T-helper 1 cell treated with Interleukin-12 subunit alpha and Interleukin-12 subunit beta and Interleukin-4 antibody, amounts not matched to agents 30 μg/mL and 1 μg/mL, for 36 hours (primary cell): ENCODE measurements around the gene ATF7.

ENCODE experiments used
- H3K27ac Mint-ChIP-seq: one replicate; pipeline ENCODE4 v1.8.0; 2021; ENCODE audit warnings: mild to moderate bottlenecking, mixed read lengths
- H3K27me3 Mint-ChIP-seq: one replicate; pipeline ENCODE4 v1.8.0; 2021; ENCODE audit warnings: low read depth, mixed read lengths
- H3K36me3 Mint-ChIP-seq: one replicate; pipeline ENCODE4 v1.8.0; 2021; ENCODE audit warnings: low read depth, mixed read lengths
- H3K4me1 Mint-ChIP-seq: one replicate; pipeline ENCODE4 v1.8.0; 2021; ENCODE audit warnings: low read depth, mixed read lengths
- H3K4me3 Mint-ChIP-seq: one replicate; pipeline ENCODE4 v1.8.0; 2021; ENCODE audit warnings: mild to moderate bottlenecking, moderate library complexity, mixed read lengths
- H3K9me3 Mint-ChIP-seq: one replicate; pipeline ENCODE4 v1.8.0; 2021; ENCODE audit warnings: mixed read lengths

ATF7 gene

DNA sequence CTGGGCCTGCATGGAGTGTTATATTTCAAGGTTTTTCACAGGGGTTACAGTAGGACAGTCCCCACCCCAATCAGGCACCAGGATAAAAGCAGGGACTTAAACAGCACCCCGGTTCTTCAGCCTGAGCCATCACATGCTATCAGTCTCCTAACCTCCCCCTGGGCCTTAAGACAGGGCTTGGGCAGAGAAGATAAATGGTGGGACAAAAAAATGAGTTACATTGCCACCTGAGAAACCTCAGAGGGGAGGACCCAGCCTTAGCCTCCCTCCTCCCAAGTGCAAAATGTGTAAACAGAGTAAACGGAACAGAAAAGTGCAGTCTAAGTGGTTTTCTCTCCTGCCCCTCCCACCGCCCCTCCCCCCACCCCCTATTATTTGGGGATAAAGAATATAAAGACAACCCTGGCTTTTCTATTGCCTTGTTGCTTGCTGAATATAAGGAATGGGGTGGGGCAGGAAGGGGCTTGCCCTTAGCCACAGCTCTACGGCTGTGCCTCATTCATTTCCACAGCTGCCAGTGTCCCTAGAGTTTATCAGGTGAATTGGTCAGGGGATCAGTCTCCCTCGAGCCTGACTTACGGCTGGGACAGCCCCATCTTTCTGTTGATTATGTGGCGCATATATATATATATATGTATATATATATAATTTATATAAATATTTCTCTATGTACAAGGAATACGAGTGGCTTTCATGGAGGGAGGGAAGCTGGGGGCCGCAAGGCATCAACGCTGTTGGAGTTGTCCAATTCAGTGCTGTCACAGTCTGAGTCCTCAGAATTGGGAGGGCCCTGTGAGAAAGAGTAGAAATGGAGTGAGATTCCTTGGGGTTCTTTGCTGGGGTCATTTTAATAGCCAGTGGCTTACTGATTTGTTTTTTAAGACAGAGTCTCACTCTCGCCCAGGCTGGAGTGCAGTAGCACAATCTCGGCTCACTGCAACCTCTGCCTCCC lies 145.4 kb downstream of the ATF7 start:
- Mint-ChIP-seq H3K4me1 (peaks cover 6% of the 10 kb centered on the region), H3K9me3 (no peaks in the 10 kb centered on the region), H3K27ac (no peak overlapping the region), H3K36me3 (peaks cover 46% of the 10 kb centered on the region), H3K4me3 (no peak overlapping the region), H3K27me3 (no peaks in the 10 kb centered on the region)

- Mint-ChIP-seq H3K4me3 (no peak overlapping the region), H3K27ac (no peak overlapping the region), H3K9me3 (no peaks in the 10 kb centered on the region), H3K4me1 (peaks cover 14% of the 10 kb centered on the region), H3K27me3 (no peaks in the 10 kb centered on the region), H3K36me3 (peaks cover 53% of the 10 kb centered on the region)
Measured at GRCh38 chr12:53479331-53479730, 146.9 kb downstream of the ATF7 start.

DNA sequence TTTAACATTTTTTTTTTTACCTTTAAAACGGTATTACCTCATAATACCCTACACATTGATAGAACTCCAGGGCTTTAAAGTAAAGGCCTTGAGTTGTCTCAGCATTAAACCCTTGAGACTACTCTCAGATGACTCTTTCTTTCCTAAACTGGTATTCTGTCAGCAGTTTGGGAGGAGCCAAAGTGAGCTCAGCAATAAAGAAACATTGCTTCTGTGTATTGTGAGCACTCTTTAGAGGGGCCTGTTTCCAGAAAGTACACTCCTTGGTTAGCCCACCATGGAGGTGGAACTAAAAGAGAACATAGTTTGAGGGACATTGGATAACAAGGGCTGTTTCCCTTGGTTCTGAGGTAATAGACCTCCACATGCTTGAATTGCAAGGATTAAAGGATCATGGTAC lies 147.3 kb downstream of the ATF7 start:
- H3K36me3 Mint-ChIP-seq: peaks cover 55% of the 10 kb centered on the region

DNA sequence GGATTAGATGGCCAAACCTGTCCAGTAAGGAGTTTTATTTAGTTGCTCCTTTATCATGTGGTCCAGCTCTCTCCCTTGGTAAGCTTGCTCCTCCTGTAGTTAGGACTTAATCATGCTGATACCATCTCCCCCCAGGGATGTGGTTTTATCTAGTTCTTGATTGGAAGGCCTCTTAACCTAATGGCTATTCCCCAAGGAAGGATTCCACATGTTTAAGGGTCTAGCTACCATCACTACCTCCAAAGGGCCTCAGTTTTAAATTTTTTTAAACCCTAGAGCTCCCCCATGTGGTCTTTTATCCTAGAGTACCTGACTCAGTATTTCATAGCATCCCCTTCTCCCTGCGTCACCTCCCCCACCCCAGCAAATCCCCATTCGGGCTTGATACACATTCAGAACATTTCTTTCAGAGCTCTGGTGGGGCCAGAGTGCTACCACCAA lies 149.4 kb downstream of the ATF7 start:
- H3K27ac Mint-ChIP-seq: no peak overlapping the region

More for the DNA sequence above, 147.3 kb downstream of the ATF7 start:
- Mint-ChIP-seq H3K4me1 (peaks cover 14% of the 10 kb centered on the region), H3K27me3 (no peaks in the 10 kb centered on the region), H3K9me3 (no peaks in the 10 kb centered on the region), H3K4me3 (no peak overlapping the region), H3K27ac (no peak overlapping the region)

GRCh38 chr12:53474819-53475218 lies 151.4 kb downstream of the ATF7 start:
- H3K9me3 Mint-ChIP-seq: no peaks in the 10 kb centered on the region
- no peak overlapping the region for H3K4me3 Mint-ChIP-seq
- H3K4me1 Mint-ChIP-seq: peaks cover 24% of the 10 kb centered on the region
- no peaks in the 10 kb centered on the region for H3K27me3 Mint-ChIP-seq
- H3K27ac Mint-ChIP-seq: peak overlapping the region; percentile 72
- H3K36me3 Mint-ChIP-seq: peaks cover 61% of the 10 kb centered on the region

More for the DNA sequence above, 149.4 kb downstream of the ATF7 start:
- Mint-ChIP-seq H3K36me3 (peaks cover 54% of the 10 kb centered on the region), H3K9me3 (no peaks in the 10 kb centered on the region), H3K4me1 (peaks cover 20% of the 10 kb centered on the region), H3K4me3 (no peak overlapping the region), H3K27me3 (no peaks in the 10 kb centered on the region)

GRCh38 chr12:53474077-53474476 lies 152.1 kb downstream of the ATF7 start:
- no peak overlapping the region for H3K27ac Mint-ChIP-seq
- H3K36me3 Mint-ChIP-seq: peaks cover 54% of the 10 kb centered on the region
- no peak overlapping the region for H3K4me3 Mint-ChIP-seq
- no peaks in the 10 kb centered on the region for H3K9me3 Mint-ChIP-seq
- H3K4me1 Mint-ChIP-seq: peaks cover 24% of the 10 kb centered on the region
- no peaks in the 10 kb centered on the region for H3K27me3 Mint-ChIP-seq

DNA sequence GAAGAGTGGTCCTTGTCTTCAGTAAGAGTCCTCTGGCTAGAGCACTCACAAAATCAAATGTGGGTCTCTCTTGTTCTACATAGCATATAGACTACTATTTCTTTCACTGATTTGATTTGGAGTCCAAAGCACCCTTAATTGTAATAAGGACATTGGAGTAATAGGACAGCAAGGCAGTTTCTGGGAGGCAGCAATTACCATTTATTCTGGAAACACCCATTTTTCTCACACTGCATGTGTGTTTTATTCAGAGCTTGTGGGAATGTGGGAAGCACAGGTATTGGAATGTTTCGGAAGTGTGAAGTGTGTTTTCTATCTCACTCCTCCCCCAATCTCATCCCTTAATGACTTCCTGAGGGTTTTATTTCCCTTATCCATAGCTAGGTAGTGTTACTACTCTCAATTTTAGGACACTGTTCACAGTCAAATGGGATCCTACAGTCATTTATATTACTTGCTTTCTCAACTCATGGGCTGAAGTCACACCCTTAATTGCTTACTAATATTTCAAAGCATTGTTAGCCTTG lies 154.1 kb downstream of the ATF7 start:
- H3K36me3 Mint-ChIP-seq: peaks cover 66% of the 10 kb centered on the region
- no peaks in the 10 kb centered on the region for H3K27me3 Mint-ChIP-seq
- H3K9me3 Mint-ChIP-seq: no peaks in the 10 kb centered on the region
- peaks cover 24% of the 10 kb centered on the region for H3K4me1 Mint-ChIP-seq
- H3K27ac Mint-ChIP-seq: no peak overlapping the region
- H3K4me3 Mint-ChIP-seq: no peak overlapping the region

GRCh38 chr12:53468282-53468681 lies 157.9 kb downstream of the ATF7 start:
- H3K4me1 Mint-ChIP-seq: peaks cover 25% of the 10 kb centered on the region
- no peak overlapping the region for H3K27ac Mint-ChIP-seq
- no peak overlapping the region for H3K4me3 Mint-ChIP-seq
- H3K36me3 Mint-ChIP-seq: peaks cover 66% of the 10 kb centered on the region
- H3K9me3 Mint-ChIP-seq: no peaks in the 10 kb centered on the region
- H3K27me3 Mint-ChIP-seq: no peaks in the 10 kb centered on the region

GRCh38 chr12:53467880-53468279 lies 158.3 kb downstream of the ATF7 start:
- Mint-ChIP-seq H3K4me3 (no peak overlapping the region), H3K27ac (no peak overlapping the region), H3K36me3 (peaks cover 70% of the 10 kb centered on the region), H3K4me1 (peaks cover 25% of the 10 kb centered on the region), H3K27me3 (no peaks in the 10 kb centered on the region), H3K9me3 (no peaks in the 10 kb centered on the region)

GRCh38 chr12:53467082-53467481 lies 159.1 kb downstream of the ATF7 start:
- peaks cover 70% of the 10 kb centered on the region for H3K36me3 Mint-ChIP-seq
- H3K4me1 Mint-ChIP-seq: peaks cover 22% of the 10 kb centered on the region
- no peak overlapping the region for H3K27ac Mint-ChIP-seq
- no peaks in the 10 kb centered on the region for H3K9me3 Mint-ChIP-seq
- H3K27me3 Mint-ChIP-seq: no peaks in the 10 kb centered on the region
- no peak overlapping the region for H3K4me3 Mint-ChIP-seq

- no peaks in the 10 kb centered on the region for H3K9me3 Mint-ChIP-seq
- H3K27ac Mint-ChIP-seq: no peak overlapping the region
- no peak overlapping the region for H3K4me3 Mint-ChIP-seq
- peaks cover 70% of the 10 kb centered on the region for H3K36me3 Mint-ChIP-seq
- no peaks in the 10 kb centered on the region for H3K27me3 Mint-ChIP-seq
- peaks cover 18% of the 10 kb centered on the region for H3K4me1 Mint-ChIP-seq
Measured at GRCh38 chr12:53466640-53467039, 159.5 kb downstream of the ATF7 start.

DNA sequence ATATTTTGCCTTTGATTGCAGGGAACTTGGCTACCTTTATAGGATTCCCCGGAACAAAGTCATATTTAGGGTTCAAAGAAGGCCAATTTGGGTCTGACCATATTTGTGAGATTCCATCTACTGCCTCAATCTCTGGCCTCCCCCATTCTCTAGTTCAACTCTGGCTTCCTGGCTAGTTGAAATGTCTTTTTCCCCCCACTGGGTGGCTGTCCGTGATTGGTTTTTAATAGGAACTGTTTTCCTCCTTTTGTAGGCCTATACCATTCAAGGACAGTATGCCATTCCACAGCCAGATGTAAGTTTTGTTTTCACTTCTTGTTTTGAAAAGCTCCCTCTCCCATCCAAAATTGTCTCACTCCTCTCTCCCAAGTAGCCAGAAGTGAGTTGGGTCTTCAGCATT lies 160.5 kb downstream of the ATF7 start:
- Mint-ChIP-seq H3K4me3 (no peak overlapping the region), H3K4me1 (peaks cover 20% of the 10 kb centered on the region), H3K9me3 (no peaks in the 10 kb centered on the region), H3K27ac (no peak overlapping the region), H3K27me3 (no peaks in the 10 kb centered on the region), H3K36me3 (peaks cover 71% of the 10 kb centered on the region)

- Mint-ChIP-seq H3K9me3 (no peaks in the 10 kb centered on the region), H3K4me3 (no peak overlapping the region), H3K27me3 (no peaks in the 10 kb centered on the region), H3K27ac (no peak overlapping the region), H3K4me1 (peaks cover 25% of the 10 kb centered on the region), H3K36me3 (peaks cover 77% of the 10 kb centered on the region)
Measured at GRCh38 chr12:53464685-53465418, 161.3 kb downstream of the ATF7 start.

DNA sequence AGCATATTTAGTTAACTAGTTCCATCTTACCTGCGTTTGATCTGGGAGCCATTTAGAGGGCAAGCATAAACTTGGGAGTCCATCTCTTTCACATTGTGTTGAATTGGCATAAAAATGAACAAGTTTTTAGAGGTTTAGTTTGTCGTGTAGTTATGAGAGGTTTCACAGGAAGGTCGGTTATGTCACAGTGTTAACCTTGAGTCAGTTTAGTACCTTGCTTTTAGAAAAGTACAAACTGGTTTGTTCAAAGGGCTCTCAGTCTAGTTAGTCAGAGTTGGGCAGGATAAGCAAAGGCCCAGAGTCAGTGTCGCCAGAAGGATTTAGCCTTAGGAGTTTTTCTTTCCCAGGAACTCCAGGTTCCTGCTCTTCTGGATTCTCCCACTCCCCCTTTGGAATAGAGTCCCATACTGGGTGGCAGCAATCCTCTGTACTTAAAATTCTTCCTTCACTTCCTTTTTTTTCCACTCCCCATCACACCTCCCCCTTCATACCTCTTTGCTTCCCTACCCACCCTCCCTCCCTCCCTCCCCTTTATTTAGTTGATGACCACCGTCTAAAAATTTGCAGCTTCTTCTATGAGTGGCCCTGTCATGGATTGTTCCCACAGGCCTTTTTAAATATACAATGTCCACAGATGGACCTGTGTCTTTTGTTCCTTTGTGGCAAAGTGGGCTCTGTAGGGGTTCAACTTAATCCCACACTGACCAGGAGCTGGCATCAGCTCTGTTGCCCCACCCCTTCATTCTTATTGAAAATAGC lies 162.2 kb downstream of the ATF7 start:
- no peaks in the 10 kb centered on the region for H3K9me3 Mint-ChIP-seq
- H3K27me3 Mint-ChIP-seq: no peaks in the 10 kb centered on the region
- no peak overlapping the region for H3K4me3 Mint-ChIP-seq
- peaks cover 82% of the 10 kb centered on the region for H3K36me3 Mint-ChIP-seq
- no peak overlapping the region for H3K27ac Mint-ChIP-seq
- H3K4me1 Mint-ChIP-seq: peaks cover 27% of the 10 kb centered on the region
